Breast epithelium (tissue), 3 donors: ENCODE results near the gene PHACTR3.

Experiments
- CTCF ChIP-seq, 3 donors: fragments of 450-650 bp; IDR thresholded peaks; one replicate each; pipeline ENCODE4 v1.5.1; 2016 to 2017; ENCODE audit warnings: antibody characterized with exemption in 3 of 3, mild to moderate bottlenecking in 3 of 3, moderate library complexity in 3 of 3
- POLR2AphosphoS5 ChIP-seq, 3 donors: sonication (generic); formaldehyde crosslinking; IDR thresholded peaks; one replicate each; pipeline ENCODE4 v1.6.1; 2017; ENCODE audit warnings: antibody characterized with exemption in 3 of 3

DNA sequence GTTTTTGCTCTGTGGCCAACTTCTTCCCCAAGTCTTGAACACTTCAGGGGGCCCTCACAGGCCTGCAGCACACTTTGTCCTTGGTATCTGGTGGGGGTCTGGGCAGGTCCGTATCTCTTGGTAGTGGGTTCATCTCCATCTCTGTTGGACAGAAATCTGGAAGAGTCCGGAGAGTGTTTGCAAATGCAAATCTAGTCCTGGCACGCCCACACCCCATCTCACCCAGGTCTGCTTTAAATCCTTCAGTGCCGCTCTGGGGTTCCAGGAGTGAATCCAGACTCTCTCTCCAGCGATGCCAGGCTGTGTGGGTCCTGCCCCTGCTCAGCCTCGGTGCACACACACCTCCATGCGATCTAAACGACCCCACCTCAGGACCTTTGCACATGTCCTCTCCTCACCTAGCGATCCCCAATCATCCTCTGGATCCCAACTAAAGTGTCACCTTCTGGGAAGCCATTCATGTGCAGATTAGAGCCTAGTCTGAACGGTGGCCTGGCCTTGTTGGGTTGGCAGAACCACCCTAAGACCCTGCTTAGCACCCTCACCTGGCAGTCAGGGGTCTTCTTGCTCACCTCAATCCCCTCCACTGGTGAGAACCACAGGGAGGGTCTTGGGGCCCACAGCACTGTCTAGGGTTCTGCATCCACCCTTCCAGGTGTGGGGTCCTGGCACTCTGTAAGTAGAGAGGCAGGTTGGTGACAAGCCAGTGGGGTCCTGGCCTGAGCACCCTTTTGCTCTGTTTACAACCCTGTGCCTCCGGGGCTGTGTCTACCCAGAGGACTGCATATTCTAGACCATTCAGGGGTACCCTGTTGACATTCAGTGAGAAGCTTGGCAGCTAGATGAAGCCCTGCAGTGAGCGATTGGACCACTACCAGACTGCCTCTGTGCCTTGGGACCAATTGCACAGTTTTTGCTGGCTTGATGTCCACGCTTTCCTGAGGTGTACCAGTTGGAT, 228.3 kb downstream of the PHACTR3 start:
- TF ChIP-seq CTCF (IDR thresholded peaks at IDR 0.05) (no peak), POLR2AphosphoS5 (IDR thresholded peaks at IDR 0.05) (no peak)
